CD4-positive, alpha-beta T cell treated with Interleukin-21 for 1 hour (primary cell): ENCODE data around the gene MCTP1.
"Not testable (repeated sequence)": the region's sequence is repeated elsewhere in the genome, so short reads cannot be mapped to it uniquely, and the experiment has no call there.

Source experiments
- DNase-seq: peaks from one replicate; pipeline ENCODE4 v3.0.0-alpha.2; 2020

Gene MCTP1

DNA sequence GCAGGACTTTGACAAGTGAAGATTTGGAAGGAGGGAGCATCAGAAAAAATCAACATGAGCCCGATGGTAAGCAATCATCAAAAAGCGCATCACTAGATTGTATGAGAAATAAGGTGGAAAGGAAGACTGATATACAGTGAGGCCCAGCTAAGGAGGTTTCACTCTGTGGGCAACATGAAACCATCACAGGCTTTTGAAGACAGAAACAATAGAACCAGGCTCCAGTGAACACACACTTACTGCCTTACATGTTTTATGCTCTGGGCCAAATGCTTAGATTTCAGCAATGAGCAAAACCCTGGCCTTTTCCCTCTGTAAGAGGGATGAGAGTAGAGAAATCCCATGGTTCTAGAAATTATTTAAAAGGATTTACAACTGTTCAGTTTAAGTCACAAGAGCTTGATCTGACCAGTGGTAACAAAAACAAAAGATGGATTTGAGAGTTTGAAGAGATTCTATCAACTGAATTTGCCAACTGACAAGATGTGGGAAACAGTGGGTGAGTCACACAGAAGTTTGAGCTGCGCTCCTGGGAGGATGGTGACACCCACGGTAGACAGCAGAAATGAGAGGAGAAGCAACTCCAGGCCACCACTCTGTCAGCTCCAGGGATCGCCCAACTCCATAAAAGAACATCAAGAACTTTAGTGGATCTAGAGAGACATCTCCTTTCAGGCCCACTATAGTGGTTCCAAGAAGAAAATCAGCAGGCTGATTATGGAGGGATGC is 261.8 kb downstream of the MCTP1 start:
- no peak for DNase-seq

- no peak for DNase-seq
Observed at GRCh38 chr5:95020345-95020744, 264.5 kb downstream of the MCTP1 start.

DNA sequence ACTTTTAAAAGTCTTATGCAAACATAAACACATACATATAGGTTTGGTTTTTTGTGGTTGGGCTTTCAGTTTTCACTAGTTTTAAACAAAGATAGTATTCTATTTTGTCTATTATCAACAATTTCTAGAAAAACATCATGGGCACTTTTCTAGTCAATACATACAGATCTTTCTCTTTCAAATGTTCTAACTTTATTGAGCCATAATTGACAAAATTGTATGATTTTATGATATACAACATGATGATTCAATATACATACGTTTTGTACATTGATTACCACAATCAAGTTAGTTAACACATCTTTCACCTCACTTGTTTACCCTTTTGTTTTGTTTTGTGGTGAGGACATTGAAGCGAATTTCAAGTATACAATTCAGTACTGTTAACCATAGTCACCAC is 265.9 kb downstream of the MCTP1 start:
- DNase-seq: no peak

DNA sequence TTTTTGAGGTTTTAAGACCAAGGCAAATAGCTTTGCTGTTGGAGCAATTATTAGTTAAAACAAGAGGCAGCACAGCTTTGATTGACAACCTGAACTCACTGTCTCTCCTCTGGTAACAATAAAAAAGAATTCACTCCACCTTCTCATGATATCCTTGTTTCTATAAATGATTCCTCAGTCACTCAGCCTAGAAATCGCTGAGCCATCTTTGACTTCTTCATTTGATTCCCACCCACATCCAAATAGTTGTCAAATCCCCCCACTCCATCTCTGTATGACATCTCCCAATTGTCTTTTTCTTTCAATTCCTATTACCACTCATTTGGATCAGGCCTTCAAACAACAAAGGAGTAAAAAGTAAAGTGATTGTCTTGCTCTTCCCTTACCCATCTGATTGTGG is 266.4 kb downstream of the MCTP1 start:
- no peak for DNase-seq

- no peak for DNase-seq
Observed at GRCh38 chr5:95009812-95010211, 275.1 kb downstream of the MCTP1 start.

DNA sequence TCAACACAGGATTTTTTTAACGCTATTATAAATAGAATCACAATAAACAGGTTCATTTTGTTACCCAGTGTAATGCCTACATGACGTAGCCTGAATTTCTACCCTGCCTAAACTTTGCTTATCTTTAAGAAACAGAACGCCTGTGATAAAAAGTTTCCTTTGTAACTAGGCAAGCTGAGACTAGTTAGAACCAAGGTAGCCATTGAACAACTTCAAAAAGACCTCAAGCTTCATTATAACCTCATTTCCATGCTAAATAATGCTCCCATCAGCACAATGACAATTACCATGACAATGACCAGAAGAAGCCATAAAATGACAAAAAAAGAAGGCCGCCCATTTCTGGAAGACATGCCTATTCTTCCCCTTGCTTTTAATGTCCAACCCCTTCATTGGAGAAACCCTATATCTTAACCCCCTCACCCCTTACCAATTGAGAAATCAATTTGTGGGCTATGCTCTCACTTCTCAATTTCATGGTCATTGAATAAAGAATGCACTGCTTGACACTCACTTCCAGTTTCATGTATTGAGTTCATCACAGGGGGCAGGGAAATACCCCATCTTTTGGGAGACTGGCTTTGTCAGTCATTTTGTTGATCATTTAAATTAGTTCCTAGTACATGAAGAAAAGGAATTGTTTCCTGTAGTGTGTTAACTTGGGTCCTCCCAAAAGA is 276.8 kb downstream of the MCTP1 start:
- no peak for DNase-seq

GRCh38 chr5:95005811-95006210 is 279.1 kb downstream of the MCTP1 start:
- no peak for DNase-seq

DNA sequence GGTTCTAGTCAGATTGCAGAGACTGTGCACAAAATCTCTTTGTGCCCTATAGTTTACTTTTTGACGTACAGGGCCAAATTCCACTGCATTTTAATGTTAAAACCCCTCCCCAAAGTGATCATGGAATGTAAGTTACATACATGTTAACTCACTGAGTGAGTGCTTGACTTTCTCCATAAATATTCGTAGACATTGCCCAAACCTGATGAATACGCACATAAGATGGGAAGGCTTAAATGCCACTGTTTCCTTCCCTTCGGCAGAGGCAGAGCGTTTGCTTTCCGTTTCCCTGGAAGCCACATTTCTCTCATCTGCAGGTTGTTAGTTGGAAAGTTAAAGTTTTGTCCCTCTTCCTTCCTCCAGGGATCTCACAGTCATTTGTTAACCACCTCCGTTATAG is 286.2 kb downstream of the MCTP1 start:
- DNase-seq: no peak

DNA sequence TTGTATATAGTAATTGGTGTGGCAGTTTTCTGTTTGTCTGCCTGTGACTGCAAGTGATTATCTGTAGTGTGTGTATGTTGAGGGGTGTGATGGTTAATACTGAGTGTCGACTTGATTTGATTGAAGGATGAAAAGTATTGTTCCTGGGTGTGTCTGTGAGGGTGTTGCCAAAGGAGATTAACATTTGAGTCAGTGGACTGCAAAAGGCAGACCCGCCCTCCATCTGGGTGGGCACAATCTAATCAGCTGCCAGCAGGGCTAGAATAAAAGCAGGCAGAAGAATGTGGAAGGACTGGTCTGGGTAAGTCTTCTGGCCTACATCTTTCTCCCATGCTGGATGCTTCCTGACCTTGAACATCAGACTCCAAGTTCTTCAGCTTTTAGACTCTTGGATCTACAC is 290.4 kb downstream of the MCTP1 start:
- not testable (repeated sequence) for DNase-seq

- DNase-seq: no peak
Observed at GRCh38 chr5:94993491-94993890, 291.4 kb downstream of the MCTP1 start.

GRCh38 chr5:94992325-94992724 is 292.6 kb downstream of the MCTP1 start:
- DNase-seq: no peak

- DNase-seq: no peak
Observed at GRCh38 chr5:94983861-94984535, 300.9 kb downstream of the MCTP1 start.

- DNase-seq: no peak
Observed at GRCh38 chr5:94977437-94977836, 307.5 kb downstream of the MCTP1 start.

DNA sequence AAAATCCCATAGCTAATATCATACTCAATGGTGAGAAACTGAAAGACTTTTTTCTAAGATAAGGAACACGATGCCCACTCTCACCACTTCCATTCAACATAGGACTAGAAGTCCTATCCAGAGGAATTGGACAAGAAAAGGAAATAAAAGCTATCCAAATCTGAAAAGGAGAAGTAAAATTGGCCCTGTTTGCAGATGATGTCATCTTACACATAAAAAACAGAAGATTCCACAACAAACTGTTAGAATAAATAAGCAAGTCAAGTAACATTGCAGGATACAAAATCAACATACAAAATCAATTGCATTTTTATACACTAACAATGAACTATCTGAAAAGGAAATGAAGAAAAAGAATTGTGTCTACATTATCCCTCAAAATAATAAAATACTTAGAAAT is 308.0 kb downstream of the MCTP1 start:
- DNase-seq: no peak

DNA sequence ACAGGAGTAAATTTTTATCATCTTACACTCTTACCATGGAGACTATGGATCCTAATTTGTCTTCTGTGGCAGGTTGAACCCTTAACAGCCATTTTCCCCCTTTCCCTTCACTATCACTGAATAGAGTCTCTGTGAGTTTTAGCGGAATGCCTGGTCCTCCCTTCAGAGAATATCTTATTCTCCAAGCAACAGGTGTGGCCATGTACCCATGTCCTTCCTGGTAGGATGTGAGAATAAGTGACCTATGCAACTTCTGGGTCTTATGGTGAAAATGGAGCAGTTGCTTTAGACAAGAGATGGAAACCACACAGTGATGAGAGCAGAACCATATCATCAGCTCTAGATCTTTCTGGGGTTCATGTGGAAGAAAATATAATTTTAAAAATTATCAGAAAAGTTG is 312.6 kb downstream of the MCTP1 start:
- DNase-seq: no peak

- no peak for DNase-seq
Observed at GRCh38 chr5:94969174-94969573, 315.7 kb downstream of the MCTP1 start.

GRCh38 chr5:94968507-94969095 is 316.3 kb downstream of the MCTP1 start:
- peak; percentile 48 for DNase-seq

DNA sequence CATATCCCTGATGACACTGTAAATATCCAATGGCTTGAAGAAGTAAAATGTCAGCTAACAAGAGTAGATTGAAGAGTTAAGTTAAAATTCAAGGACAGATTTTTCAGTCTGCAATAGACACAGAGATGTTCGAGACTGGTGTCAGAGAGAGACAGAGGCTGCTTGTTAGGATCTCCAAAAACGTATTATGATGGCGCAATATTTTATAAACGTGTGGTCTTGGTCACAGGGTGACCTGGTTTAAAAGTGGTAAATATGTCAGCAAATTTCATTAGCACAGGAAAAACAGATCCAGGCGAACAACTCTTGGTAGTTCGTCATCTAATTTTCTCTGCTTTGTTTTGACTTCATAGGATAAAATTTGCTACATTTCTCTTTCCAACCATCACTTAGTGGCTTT is 317.4 kb downstream of the MCTP1 start:
- DNase-seq: no peak

- DNase-seq: not testable (repeated sequence)
Observed at GRCh38 chr5:94959279-94959678, 325.6 kb downstream of the MCTP1 start.

DNA sequence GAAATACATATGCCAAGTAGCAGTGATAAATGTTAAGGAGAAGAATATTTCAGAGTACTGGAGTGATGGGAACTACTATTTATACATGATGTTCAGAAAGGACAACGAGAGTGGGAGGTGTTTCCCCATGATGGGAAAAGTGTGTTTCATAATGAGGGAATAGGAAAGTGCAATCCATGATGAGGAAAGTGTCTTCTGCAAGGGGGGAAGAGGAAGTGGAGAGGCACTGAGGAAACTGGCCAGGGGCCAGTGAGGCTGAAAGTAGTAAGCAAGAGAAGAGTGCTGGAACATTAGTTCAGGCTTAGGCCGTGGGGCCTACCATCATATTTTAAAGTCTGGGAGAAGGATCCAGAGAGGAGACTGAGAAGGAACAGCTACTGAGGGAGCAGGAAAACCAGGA is 339.2 kb downstream of the MCTP1 start:
- DNase-seq: no peak

GRCh38 chr5:94944160-94944559 is 340.7 kb downstream of the MCTP1 start:
- DNase-seq: no peak

GRCh38 chr5:94941122-94941755 is 343.7 kb downstream of the MCTP1 start:
- no peak for DNase-seq

GRCh38 chr5:94932259-94932658 is 352.6 kb downstream of the MCTP1 start:
- DNase-seq: no peak
